H1 (cell line): ENCODE data around the gene UGT1A8. TPM values are rescaled to one million over a fixed set of nuclear protein-coding genes. Genes with fewer than 3 reads are reported as not detected.

Experiments used
- CTCF ChIA-PET: fragments of 300-600 bp; sonication (Branson Sonifier 250); formaldehyde crosslinking; loops from one replicate; lab custom pipeline; 2021; ENCODE audit not compliant: partially characterized antibody; lab: Charles Lee
- POLR2A ChIA-PET: fragments of 300-600 bp; sonication (Branson Sonifier 250); formaldehyde crosslinking; loops from one replicate; lab custom pipeline; 2021; ENCODE audit warnings: inconsistent platforms; ENCODE audit not compliant: partially characterized antibody; lab: Charles Lee
- DNase-seq, 2 experiments: peaks; one replicate each; pipeline versions ENCODE4 v3.0.0 to v3.0.0-alpha.2; 2010 to 2022; ENCODE audit warnings: low spot score in 2 of 2, low read depth in 1 of 2, mixed read lengths in 1 of 2
- FAIRE-seq: peaks from 2 replicates; lab custom pipeline; 2011; peaks lifted over from hg19 to GRCh38; lab: Jason Lieb, UNC
- H2AFZ ChIP-seq: 2 replicates; pipeline ENCODE4 v1.8.1; 2012; ENCODE audit warnings: low read length, inconsistent platforms
- H2AK5ac ChIP-seq: 2 replicates; pipeline ENCODE4 v1.6.1; 2013; ENCODE audit warnings: low read depth, low read length
- H2BK120ac ChIP-seq: replicated peaks from 2 replicates; pipeline ENCODE3; 2013; ENCODE audit warnings: low read depth, low read length, inconsistent platforms
- H2BK12ac ChIP-seq: 2 replicates; pipeline ENCODE4 v1.6.1; 2013; ENCODE audit warnings: low read depth, low read length
- H2BK15ac ChIP-seq: 2 replicates; pipeline ENCODE4 v1.6.1; 2013; ENCODE audit warnings: low read length
- H2BK20ac ChIP-seq: 2 replicates; pipeline ENCODE4 v1.6.1; 2013; ENCODE audit warnings: low read length
- H2BK5ac ChIP-seq: 2 replicates; pipeline ENCODE4 v1.6.1; 2013; ENCODE audit warnings: low read depth, low read length
- H3K14ac ChIP-seq: 2 replicates; pipeline ENCODE4 v1.6.1; 2013; ENCODE audit warnings: inconsistent platforms; ENCODE audit not compliant: insufficient read length
- H3K18ac ChIP-seq: 2 replicates; pipeline ENCODE4 v1.6.1; 2013; ENCODE audit warnings: low read length; ENCODE audit errors: extremely low read depth
- H3K23ac ChIP-seq: 2 replicates; pipeline ENCODE4 v1.6.1; 2013; ENCODE audit warnings: inconsistent platforms; ENCODE audit not compliant: insufficient read length
- H3K23me2 ChIP-seq: 2 replicates; pipeline ENCODE4 v1.6.1; 2013; ENCODE audit warnings: low read depth, low read length
- H3K27ac ChIP-seq: 2 replicates; pipeline ENCODE4 v1.6.1; 2011; ENCODE audit warnings: low read depth, low read length, inconsistent platforms
- H3K27me3 ChIP-seq, 4 experiments: replicated peaks in 1 of 4; 1 replicate in 1 of 4; 2 replicates in 3 of 4; pipeline versions ENCODE4 v1.6.1 to v1.8.1; 2011 to 2013; ENCODE audit warnings: low read length in 3 of 4, mild to moderate bottlenecking in 3 of 4, inconsistent platforms in 2 of 4, mixed read lengths in 2 of 4, moderate library complexity in 1 of 4; ENCODE audit not compliant: control insufficient read depth in 3 of 4, insufficient read depth in 3 of 4; ENCODE audit errors: extremely low read depth in 1 of 4
- H3K36me3 ChIP-seq, 4 experiments: 2 replicates each; pipeline versions ENCODE4 v1.6.1 to v1.8.1; 2011 to 2013; ENCODE audit warnings: mild to moderate bottlenecking in 4 of 4, low read length in 3 of 4, moderate library complexity in 2 of 4, control low read depth in 1 of 4, inconsistent platforms in 1 of 4; ENCODE audit not compliant: insufficient read depth in 4 of 4, control insufficient read depth in 2 of 4
- H3K4ac ChIP-seq: replicated peaks from 2 replicates; pipeline ENCODE3; 2013; ENCODE audit warnings: low read length, low read depth, mixed read lengths, inconsistent platforms; ENCODE audit not compliant: insufficient read length
- H3K4me1 ChIP-seq, 4 experiments: replicated peaks in 1 of 4; 1 replicate in 1 of 4; 2 replicates in 3 of 4; pipeline versions ENCODE4 v1.6.1 to v1.8.1; 2011 to 2013; ENCODE audit warnings: low read length in 3 of 4, inconsistent platforms in 2 of 4, mixed read lengths in 1 of 4; ENCODE audit not compliant: insufficient read depth in 4 of 4, control insufficient read depth in 3 of 4
- H3K4me2 ChIP-seq, 2 experiments: 2 replicates each; pipeline versions ENCODE4 v1.6.1 to v1.8.1; 2011 to 2013; ENCODE audit warnings: low read depth in 2 of 2, low read length in 2 of 2, control low read depth in 1 of 2, inconsistent platforms in 1 of 2, mild to moderate bottlenecking in 1 of 2; ENCODE audit not compliant: insufficient read depth in 1 of 2
- H3K4me3 ChIP-seq, 4 experiments: fragments of 200-600, 300-600 bp in 1 of 4; sonication (generic), shearing (Covaris generic), sonication (Bioruptor Twin) in 1 of 4; 2 replicates each; pipeline versions ENCODE4 v1.5.1 to v1.8.1; 2011 to 2016; ENCODE audit warnings: low read length in 4 of 4, low read depth in 3 of 4, control low read depth in 2 of 4, inconsistent platforms in 2 of 4, mild to moderate bottlenecking in 2 of 4, mixed read lengths in 1 of 4, moderate library complexity in 1 of 4; ENCODE audit not compliant: insufficient read depth in 2 of 4; ENCODE audit errors: extremely low read depth in 1 of 4
- H3K56ac ChIP-seq: replicated peaks from 2 replicates; pipeline ENCODE3; 2013; ENCODE audit warnings: low read depth, mild to moderate bottlenecking, mixed read lengths, low read length, inconsistent platforms; ENCODE audit not compliant: insufficient read length
- H3K79me1 ChIP-seq: 2 replicates; pipeline ENCODE4 v1.6.1; 2013; ENCODE audit warnings: low read depth, low read length, control low read depth
- H3K79me2 ChIP-seq, 2 experiments: 2 replicates each; pipeline versions ENCODE4 v1.6.1 to v1.8.1; 2012 to 2013; ENCODE audit warnings: low read length in 2 of 2, mild to moderate bottlenecking in 2 of 2, inconsistent platforms in 1 of 2; ENCODE audit not compliant: insufficient read depth in 2 of 2, control insufficient read depth in 1 of 2
- H3K9ac ChIP-seq, 4 experiments: replicated peaks in 1 of 4; 1 replicate in 1 of 4; 2 replicates in 3 of 4; pipeline versions ENCODE4 v1.6.1 to v1.8.1; 2011 to 2013; ENCODE audit warnings: low read depth in 3 of 4, low read length in 3 of 4, control low read depth in 2 of 4, mild to moderate bottlenecking in 2 of 4, moderate library complexity in 2 of 4, inconsistent platforms in 1 of 4; ENCODE audit errors: extremely low read depth in 1 of 4
- H3K9me3 ChIP-seq, 2 experiments: 2 replicates each; pipeline versions ENCODE4 v1.6.1 to v1.8.1; 2012 to 2013; ENCODE audit warnings: mild to moderate bottlenecking in 2 of 2, moderate library complexity in 2 of 2, control low read depth in 1 of 2, inconsistent platforms in 1 of 2, low read depth in 1 of 2, low read length in 1 of 2, mixed read lengths in 1 of 2; ENCODE audit not compliant: insufficient read depth in 2 of 2
- H4K20me1 ChIP-seq, 2 experiments: replicated peaks in 1 of 2; 2 replicates each; pipeline versions ENCODE3 to v1.8.1; 2011 to 2013; ENCODE audit warnings: inconsistent platforms in 2 of 2, low read length in 2 of 2, mild to moderate bottlenecking in 1 of 2; ENCODE audit not compliant: insufficient read depth in 2 of 2, control insufficient read depth in 1 of 2
- H4K5ac ChIP-seq: 2 replicates; pipeline ENCODE4 v1.6.1; 2013; ENCODE audit warnings: low read length, low read depth, mixed read lengths, inconsistent platforms; ENCODE audit not compliant: insufficient read length
- H4K8ac ChIP-seq: 2 replicates; pipeline ENCODE4 v1.8.0; 2013; ENCODE audit warnings: mild to moderate bottlenecking, moderate library complexity, low read length, inconsistent platforms; ENCODE audit not compliant: insufficient read depth; ENCODE audit errors: extremely low read depth
- H4K91ac ChIP-seq: replicated peaks from 2 replicates; pipeline ENCODE3; 2013; ENCODE audit warnings: low read length, mixed read lengths, inconsistent platforms; ENCODE audit not compliant: insufficient read length
- ASH2L ChIP-seq: fragments of 200-600, 300-600 bp; sonication (generic); IDR thresholded peaks from one replicate; pipeline ENCODE4 v1.7.1; 2017; ENCODE audit warnings: low read length
- GTF2F1 ChIP-seq: IDR thresholded peaks from 2 replicates; pipeline ENCODE4 v1.6.1; 2012; ENCODE audit warnings: low read depth, low read length, improper control_type of control experiment, borderline replicate concordance
- JUN ChIP-seq: IDR thresholded peaks from 2 replicates; pipeline ENCODE4 v1.6.1; 2011; ENCODE audit warnings: low read depth, mild to moderate bottlenecking, improper control_type of control experiment, low read length
- SUZ12 ChIP-seq: fragments of 200-600 bp; sonication (generic); IDR thresholded peaks from 2 replicates; pipeline ENCODE4 v1.6.1; 2012; ENCODE audit warnings: mild to moderate bottlenecking, inconsistent platforms, low read length, moderate library complexity, mixed read lengths
- WGBS, 2 experiments: shearing (Covaris generic) in 1 of 2; methylation state at CpG; one replicate each; pipeline versions ENCODE4 v1.1.6 to v1.1.7; 2013 to 2015; ENCODE audit warnings: low lambda C conversion rate in 2 of 2, mixed read lengths in 2 of 2, inconsistent platforms in 1 of 2, low coverage in 1 of 2, missing lambda C conversion rate in 1 of 2; ENCODE audit not compliant: insufficient replicate concordance in 2 of 2, insufficient coverage in 1 of 2, insufficient read length in 1 of 2; ENCODE audit errors: extremely low coverage in 1 of 2, missing lambda C conversion rate in 1 of 2; 5-methylcytosine and 5-hydroxymethylcytosine counted together
- polyA plus RNA-seq, 7 experiments: library from polyadenylated mRNA; depleted of rRNA in 3 of 7; stranded (reverse) in 5 of 7; unstranded in 2 of 7; fragments of >200 nt in 5 of 7; fragments of 200-250 nt in 2 of 7; gene quantifications; 1 replicate in 5 of 7; 2 replicates in 1 of 7; 4 replicates in 1 of 7; pipeline versions ENCODE4 v1.2.1 to v1.2.3, GENCODE V29; 2011 to 2013; ENCODE audit warnings: missing spikeins in 2 of 7, mixed read lengths in 2 of 7
- total RNA-seq: library from RNA; stranded (reverse); fragmentation: NEBNext Ultra II Directional; extraction: Animal tissue kit (Norgen Biotek cat#: 25700); gene quantifications from 2 replicates; pipeline ENCODE4 v1.2.1, GENCODE V29; 2021

The UGT1A8 gene
- total and polyA plus RNA-seq, 2 of the 8 experiments (the other 6 are each of a cell fraction or from before 2014, with no cell fraction given), result not detected

DNA sequence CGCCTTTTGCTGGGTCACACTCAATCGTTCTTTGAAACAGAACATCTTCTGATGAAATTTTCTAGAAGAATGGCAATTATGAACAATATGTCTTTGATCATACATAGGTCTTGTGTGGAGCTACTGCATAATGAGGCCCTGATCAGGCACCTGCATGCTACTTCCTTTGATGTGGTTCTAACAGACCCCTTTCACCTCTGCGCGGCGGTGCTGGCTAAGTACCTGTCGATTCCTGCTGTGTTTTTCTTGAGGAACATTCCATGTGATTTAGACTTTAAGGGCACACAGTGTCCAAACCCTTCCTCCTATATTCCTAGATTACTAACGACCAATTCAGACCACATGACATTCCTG, 95.8 kb downstream of the UGT1A8 start:
- ChIA-PET CTCF (interaction anchor here (0.7 to 1.7 kb wide), 2 partner anchors 239 to 265 kb away, joined by 3 to 4 read pairs; no protein-coding TSS in a partner anchor), POLR2A (no interaction called here)
- Histone ChIP-seq H2BK15ac (no peak overlapping the region), H3K9me3 (no peaks in the 10 kb centered on the region), H2AFZ (no peak overlapping the region), H3K79me1 (no peaks in the 10 kb centered on the region), H3K23me2 (no peaks in the 10 kb centered on the region), H3K4me3 (no peak overlapping the region), H2BK5ac (no peak overlapping the region), H3K4me1 (no peaks in the 10 kb centered on the region), H2BK20ac (no peak overlapping the region), H3K18ac (no peak overlapping the region), H3K9ac (no peak overlapping the region), H4K8ac (no peak overlapping the region), H3K4me2 (no peak overlapping the region), H2AK5ac (no peak overlapping the region), H3K79me2 (no peaks in the 10 kb centered on the region), H4K5ac (no peak overlapping the region), H4K91ac (no peak overlapping the region), H3K27me3 (peaks cover 0 to 1% (median 0%) of the 10 kb centered on the region in 4 experiments; a peak in 1 of 7 replicates), H2BK120ac (no peak overlapping the region), H3K36me3 (no peaks in the 10 kb centered on the region), H3K23ac (no peak overlapping the region), H3K14ac (no peak overlapping the region), H3K27ac (no peak overlapping the region), H4K20me1 (no peaks in the 10 kb centered on the region), H2BK12ac (no peak overlapping the region), H3K4ac (no peak overlapping the region), H3K56ac (no peak overlapping the region)
- 89% methylated on average over 7 of the region's 7 CpGs; no CpG with 5 or more reads in 1 of the 2 experiments for WGBS, 2 experiments
- FAIRE-seq (no peak), DNase-seq (no peak)
- no peak for TF ChIP-seq SUZ12
- no peak for TF ChIP-seq GTF2F1
- no peak for TF ChIP-seq ASH2L
- no peak for TF ChIP-seq JUN
